Fibroblast of skin of back (primary cell): ENCODE measurements around the gene ZNF81.
"Not testable (repeated sequence)": the region's sequence is repeated elsewhere in the genome, so short reads cannot be mapped to it uniquely, and the experiment has no call there.

ENCODE experiments used
- DNase-seq: peaks from one replicate; pipeline ENCODE4 v3.0.0-alpha.2; 2013

The ZNF81 gene

GRCh38 chrX:47844117-47844516, 7.4 kb downstream of the ZNF81 start:
- DNase-seq = no peak

- DNase-seq = no peak
Observed at GRCh38 chrX:47846040-47846439, 9.3 kb downstream of the ZNF81 start.

GRCh38 chrX:47849778-47850177, 13.1 kb downstream of the ZNF81 start:
- DNase-seq = no peak

- not testable (repeated sequence) for DNase-seq
Observed at GRCh38 chrX:47850389-47850788, 13.7 kb downstream of the ZNF81 start.

GRCh38 chrX:47850901-47851300, 14.2 kb downstream of the ZNF81 start:
- DNase-seq = no peak

GRCh38 chrX:47854474-47854873, 17.8 kb downstream of the ZNF81 start:
- peak; percentile 4 for DNase-seq

- no peak for DNase-seq
Observed at GRCh38 chrX:47859686-47860085, 23.0 kb downstream of the ZNF81 start.

- no peak for DNase-seq
Observed at GRCh38 chrX:47862680-47863079, 26.0 kb downstream of the ZNF81 start.

GRCh38 chrX:47863187-47863586, 26.5 kb downstream of the ZNF81 start:
- DNase-seq = no peak

GRCh38 chrX:47864300-47864699, 27.6 kb downstream of the ZNF81 start:
- DNase-seq = no peak

GRCh38 chrX:47864785-47865184, 28.1 kb downstream of the ZNF81 start:
- DNase-seq = no peak

GRCh38 chrX:47873123-47873522, 36.4 kb downstream of the ZNF81 start:
- DNase-seq = no peak

- DNase-seq = no peak
Observed at GRCh38 chrX:47877327-47877726, 40.6 kb downstream of the ZNF81 start.

- no peak for DNase-seq
Observed at GRCh38 chrX:47878198-47878597, 41.5 kb downstream of the ZNF81 start.

GRCh38 chrX:47879463-47879862, 42.8 kb downstream of the ZNF81 start:
- DNase-seq = no peak

GRCh38 chrX:47880927-47881326, 44.2 kb downstream of the ZNF81 start:
- no peak for DNase-seq

- no peak for DNase-seq
Observed at GRCh38 chrX:47885501-47885900, 48.8 kb downstream of the ZNF81 start.

- no peak for DNase-seq
Observed at GRCh38 chrX:47898024-47898423, 61.3 kb downstream of the ZNF81 start.

- no peak for DNase-seq
Observed at GRCh38 chrX:47900833-47901232, 64.1 kb downstream of the ZNF81 start.

- no peak for DNase-seq
Observed at GRCh38 chrX:47902161-47902560, 65.5 kb downstream of the ZNF81 start.

- no peak for DNase-seq
Observed at GRCh38 chrX:47915886-47916493, 79.3 kb downstream of the ZNF81 start.

- no peak for DNase-seq
Observed at GRCh38 chrX:47918274-47918673, 81.6 kb downstream of the ZNF81 start.

GRCh38 chrX:47927212-47927611, 90.5 kb downstream of the ZNF81 start:
- no peak for DNase-seq

GRCh38 chrX:47931970-47932369, 95.3 kb downstream of the ZNF81 start:
- not testable (repeated sequence) for DNase-seq

- no peak for DNase-seq
Observed at GRCh38 chrX:47933946-47934345, 97.2 kb downstream of the ZNF81 start.
